ENCODE data around the gene ASCC1. TPM values are rescaled to one million over a fixed set of nuclear protein-coding genes. Genes with fewer than 3 reads are reported as not detected.
A peak's percentile ranks its signal among the peaks of the same experiment; 100 is the strongest.

ASCC1 gene
- total RNA-seq, 4 donors from 2014 or later, result 23.5 to 37.8 (median 29.8) TPM

GRCh38 chr10:72088889-72089575 lies 127.0 kb downstream of the ASCC1 start:
- peaks cover 9 to 36% (median 20%) of the 10 kb centered on the region in 4 donors for H3K27me3 ChIP-seq
- H3K4me3 ChIP-seq, result peak overlapping the region in 1 of 4 donors; percentile 50

GRCh38 chr10:72087969-72088888 lies 127.8 kb downstream of the ASCC1 start, which contains the start of gene SPOCK2:
TSS of gene SPOCK2 (minus strand) at chr10:72088551. CDS start at chr10:72088328, 223 bp downstream.
- peak within 1 kb of the TSS; percentile 50 to 61 (median 53) for H3K4me3 ChIP-seq
- H3K27me3 ChIP-seq, result peaks cover 9 to 36% (median 20%) of the 10 kb centered on the region in 4 donors
- peaks cover 0 to 12% (median under 1%) of the 10 kb centered on the region in 4 donors for H3K36me3 ChIP-seq
- TF ChIP-seq CTCF (IDR thresholded peaks at IDR 0.05), result no peak
- no peak for TF ChIP-seq POLR2A (IDR thresholded peaks at IDR 0.05; ENCODE audit: low read depth)
- TF ChIP-seq POLR2AphosphoS5 (IDR thresholded peaks at IDR 0.05), result no peak
- TF ChIP-seq EP300 (IDR thresholded peaks at IDR 0.05), result no peak
- peaks cover 19 to 26% (median 24%) of the 10 kb centered on the region in 4 donors for H3K4me1 ChIP-seq
- H3K9me3 ChIP-seq, result no peaks in the 10 kb centered on the region
- WGBS, result 15% methylated on average over 33 of the region's 65 CpGs
- intact Hi-C loops (cut with DNase I), result no loop called here
- H3K27ac ChIP-seq (replicated peaks in 1 of 4), result peak within 1 kb of the TSS in 3 of 4 donors; percentile 11 to 50 (median 49)
- DNase-seq (ENCODE audit: extremely low spot score), result no peak

More at GRCh38 chr10:72088889-72089575, 127.0 kb downstream of the ASCC1 start:
- Histone ChIP-seq H3K36me3 (peaks cover 0 to 12% (median 1%) of the 10 kb centered on the region in 4 donors), H3K27ac (replicated peaks in 1 of 4) (no peak overlapping the region), H3K9me3 (no peaks in the 10 kb centered on the region), H3K4me1 (peaks cover 19 to 26% (median 24%) of the 10 kb centered on the region in 4 donors)
- intact Hi-C loops (cut with DNase I), result no loop called here
- no peak for DNase-seq (ENCODE audit: extremely low spot score)
- TF ChIP-seq POLR2AphosphoS5 (IDR thresholded peaks at IDR 0.05), result no peak
- no peak for TF ChIP-seq POLR2A (IDR thresholded peaks at IDR 0.05; ENCODE audit: low read depth)
- no peak for TF ChIP-seq CTCF (IDR thresholded peaks at IDR 0.05)
- no peak for TF ChIP-seq EP300 (IDR thresholded peaks at IDR 0.05)
- 72% methylated on average over 14 of the region's 14 CpGs for WGBS

GRCh38 chr10:72087392-72087968 lies 128.6 kb downstream of the ASCC1 start:
- Histone ChIP-seq H3K27me3 (peaks cover 9 to 36% (median 20%) of the 10 kb centered on the region in 4 donors), H3K4me1 (peaks cover 19 to 26% (median 24%) of the 10 kb centered on the region in 4 donors), H3K9me3 (no peaks in the 10 kb centered on the region), H3K4me3 (peak overlapping the region; percentile 50 to 61 (median 53)), H3K36me3 (peaks cover 0 to 5% (median 0%) of the 10 kb centered on the region in 4 donors), H3K27ac (replicated peaks in 1 of 4) (peak overlapping the region in 3 of 4 donors; percentile 11 to 50 (median 49))
- TF ChIP-seq CTCF (IDR thresholded peaks at IDR 0.05), result no peak
- intact Hi-C loops (cut with DNase I), result no loop called here
- DNase-seq (ENCODE audit: extremely low spot score), result no peak
- WGBS, result 13% methylated on average over 10 of the region's 50 CpGs

- 74% methylated on average over 31 of the region's 61 CpGs for WGBS
Observed at GRCh38 chr10:72086466-72087391, 129.3 kb downstream of the ASCC1 start.

More at GRCh38 chr10:72086466-72087391, 129.3 kb downstream of the ASCC1 start:
- Histone ChIP-seq H3K27me3 (peaks cover 9 to 36% (median 20%) of the 10 kb centered on the region in 4 donors), H3K27ac (replicated peaks in 1 of 4) (peak overlapping the region in 3 of 4 donors; percentile 11 to 50 (median 49)), H3K4me3 (peak overlapping the region; percentile 50 to 61 (median 53)), H3K36me3 (no peaks in the 10 kb centered on the region), H3K4me1 (peaks cover 19 to 26% (median 24%) of the 10 kb centered on the region in 4 donors), H3K9me3 (no peaks in the 10 kb centered on the region)
- no peak for DNase-seq (ENCODE audit: extremely low spot score)
- TF ChIP-seq CTCF (IDR thresholded peaks at IDR 0.05) (no peak), POLR2AphosphoS5 (IDR thresholded peaks at IDR 0.05) (no peak), EP300 (IDR thresholded peaks at IDR 0.05) (no peak), POLR2A (IDR thresholded peaks at IDR 0.05; ENCODE audit: low read depth) (no peak)
- intact Hi-C loops (cut with DNase I), result no loop called here

All from esophagus muscularis mucosa (tissue), 4 donors.